ENCODE results near the gene SLC47A2.
"Not testable (repeated sequence)": the region's sequence is repeated elsewhere in the genome, so short reads cannot be mapped to it uniquely, and the experiment has no call there.

Gene SLC47A2

DNA sequence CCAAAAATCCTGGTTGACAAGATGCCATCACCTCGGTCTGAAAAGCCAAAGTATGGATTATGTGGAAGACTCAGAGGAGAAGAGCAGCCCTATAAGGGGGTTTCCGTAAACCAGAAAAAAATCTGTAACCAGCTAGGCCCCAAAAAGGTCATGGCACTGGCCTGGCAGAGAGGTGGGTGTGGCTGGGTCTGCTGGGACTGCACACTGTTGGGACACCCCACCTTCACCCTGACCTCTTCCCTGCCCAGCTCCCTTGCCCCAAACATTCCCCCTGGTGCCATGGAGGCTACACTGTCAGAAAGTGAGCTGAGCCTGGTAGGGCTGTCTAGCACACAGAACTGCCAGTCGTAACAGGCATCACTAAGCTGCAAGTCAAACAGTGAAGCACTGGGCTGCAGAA, 6.5 kb downstream of the SLC47A2 start:
- in situ Hi-C loops (cut with MboI; ENCODE audit: low sequenced_read_pairs), result no loop called here

DNA sequence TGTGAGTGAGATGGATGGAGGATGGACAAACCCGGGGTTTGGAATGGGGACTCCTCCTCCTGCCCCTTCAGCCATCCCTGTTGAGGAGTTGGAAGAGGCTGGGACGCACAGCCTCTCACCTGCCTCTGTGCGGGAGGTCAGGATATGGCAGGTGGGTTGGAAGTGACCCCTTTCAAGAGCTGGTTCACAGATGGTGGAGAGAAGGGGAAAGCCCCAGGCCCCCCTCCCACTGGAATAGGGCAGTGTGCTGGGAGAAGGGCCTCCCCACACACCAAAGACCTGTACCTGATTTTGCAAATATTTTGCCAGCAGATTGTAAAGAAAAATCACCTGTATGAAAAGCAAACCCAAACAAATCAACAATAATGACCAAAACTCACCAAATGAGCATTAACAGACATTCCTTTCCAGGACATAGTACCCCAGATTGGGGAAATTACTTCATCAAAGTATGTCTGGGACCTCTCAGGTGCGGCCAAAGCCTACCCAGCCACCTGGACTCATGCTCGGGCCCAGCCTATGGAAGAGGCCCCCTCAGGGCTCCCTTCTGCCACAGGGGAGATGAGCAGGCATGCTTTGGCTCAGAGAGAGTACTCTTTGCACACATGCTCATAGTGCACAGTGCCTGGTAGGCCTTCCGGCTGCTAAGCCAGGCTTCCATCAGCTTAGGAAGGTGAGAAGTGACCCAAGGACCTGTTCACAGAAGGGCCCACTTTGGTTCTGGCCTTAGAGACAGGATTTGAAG, 7.8 kb downstream of the SLC47A2 start:
- in situ Hi-C loops (cut with MboI; ENCODE audit: low sequenced_read_pairs), result no loop called here

DNA sequence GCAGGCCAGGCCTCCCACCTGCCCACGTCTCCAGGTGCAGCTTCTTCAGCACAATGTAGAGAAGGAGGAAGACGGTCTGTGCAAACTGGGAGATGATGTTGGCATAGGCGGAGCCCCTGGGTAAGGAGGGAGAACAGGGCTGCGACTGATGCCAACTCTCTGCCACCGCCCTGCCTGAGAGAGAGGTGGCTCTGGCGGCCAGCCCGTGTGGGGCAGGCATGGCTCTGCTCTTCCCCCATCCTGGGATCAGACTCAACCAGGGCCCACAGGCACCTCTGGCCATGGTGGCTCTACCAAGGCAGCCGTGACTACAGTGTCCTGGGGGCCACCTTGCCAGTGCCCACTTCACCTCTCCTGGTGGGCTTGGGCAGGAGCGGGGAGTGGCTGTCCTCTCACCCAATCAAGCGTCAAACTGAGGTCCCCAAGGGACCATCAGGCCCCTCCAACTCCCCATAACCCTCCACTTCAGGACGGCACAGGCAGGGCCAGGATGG, 8.6 kb downstream of the SLC47A2 start:
- in situ Hi-C loops (cut with MboI; ENCODE audit: low sequenced_read_pairs), result no loop called here

DNA sequence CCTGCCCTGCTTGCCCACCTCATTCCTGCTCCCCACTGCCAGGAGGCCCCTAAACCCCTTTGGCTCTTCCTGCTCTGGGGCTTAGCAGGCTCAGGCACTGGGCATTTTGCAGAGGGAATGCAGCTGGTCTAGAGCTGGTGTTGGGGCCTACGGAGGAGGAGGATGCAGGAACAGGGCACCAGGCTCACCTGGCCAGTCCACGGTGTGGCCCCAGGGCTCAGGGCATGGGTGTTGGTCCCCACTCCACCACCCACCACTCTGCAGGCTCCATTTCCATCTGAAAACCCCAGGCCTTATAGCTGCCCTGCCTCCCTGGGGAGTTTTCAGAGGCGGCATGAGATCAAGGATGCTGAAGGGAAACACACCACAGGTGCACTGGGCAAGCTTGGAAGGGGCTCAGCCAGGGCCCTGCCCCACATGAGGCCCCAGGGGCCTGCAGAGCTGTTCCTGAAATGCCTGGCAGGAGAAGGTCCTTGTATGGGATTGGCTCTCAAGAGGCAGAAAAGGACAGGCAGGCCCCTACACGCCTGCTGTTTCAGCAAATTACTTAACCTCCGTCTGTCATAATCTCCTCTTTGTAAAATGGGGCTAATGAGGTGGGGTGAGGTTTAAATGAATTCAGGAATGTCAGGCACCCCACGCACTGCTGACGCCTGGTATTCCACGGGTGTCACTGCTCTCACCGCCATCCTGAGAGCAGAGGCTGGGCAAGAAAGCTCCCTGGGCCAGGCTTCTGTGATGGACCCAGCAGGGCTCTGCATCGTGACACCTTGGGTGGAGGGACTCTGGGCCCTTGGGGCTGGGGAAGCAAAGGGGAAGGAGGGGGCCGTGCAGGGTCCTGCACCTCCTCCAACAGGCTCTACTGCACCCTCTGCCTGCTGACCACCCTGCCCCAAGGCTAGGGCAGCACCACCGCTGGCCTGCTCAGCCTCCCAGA, 9.3 kb downstream of the SLC47A2 start:
- in situ Hi-C loops (cut with MboI; ENCODE audit: low sequenced_read_pairs), result no loop called here

DNA sequence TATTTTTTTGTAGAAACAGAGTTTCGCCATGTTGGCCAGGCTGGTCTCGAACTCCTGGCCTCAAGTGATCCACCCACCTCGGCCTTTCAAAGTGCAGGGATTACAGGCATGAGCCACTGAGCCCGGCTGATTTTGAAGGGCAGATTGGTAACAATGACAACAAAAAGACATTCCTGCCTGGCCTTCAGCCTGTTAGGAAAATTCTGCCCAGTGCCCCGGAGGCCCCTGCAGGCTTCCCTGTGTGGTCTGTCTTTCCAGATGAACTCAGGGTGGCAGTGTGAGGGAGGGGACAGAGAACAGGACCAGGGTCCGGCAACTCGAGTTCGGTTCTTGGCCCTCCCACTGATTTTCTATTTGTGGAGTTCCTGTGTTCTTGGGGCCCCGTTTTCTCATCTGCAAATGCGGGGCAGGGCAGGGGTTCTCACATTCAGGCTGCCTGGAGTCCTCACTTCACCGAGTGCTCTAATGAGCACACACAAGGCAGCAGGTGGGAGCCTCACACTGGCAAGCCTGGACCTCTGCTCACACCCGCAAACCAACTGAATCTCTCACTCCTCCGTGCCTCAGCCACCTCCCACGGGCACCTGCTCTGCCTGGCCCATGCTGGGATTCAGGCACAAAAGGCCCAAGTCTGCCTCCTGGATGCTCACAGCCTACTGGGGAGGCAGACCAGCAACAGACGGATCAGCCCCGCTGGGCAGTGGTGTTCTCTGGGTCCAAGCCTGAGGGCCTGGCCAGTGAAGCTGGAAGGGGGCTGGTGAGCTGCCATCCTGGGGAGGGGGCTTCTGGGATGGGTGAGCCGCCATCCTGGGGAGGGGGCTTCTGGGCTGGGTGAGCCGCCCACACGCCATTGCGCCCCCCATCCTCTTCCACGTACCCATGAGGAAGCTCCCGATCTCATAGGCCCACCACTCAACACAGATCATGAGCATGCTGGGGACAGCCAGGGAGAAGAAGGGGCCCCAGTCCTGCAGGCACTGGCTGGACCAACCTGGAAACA, 10.3 kb downstream of the SLC47A2 start:
- in situ Hi-C loops (cut with MboI; ENCODE audit: low sequenced_read_pairs), result no loop called here

DNA sequence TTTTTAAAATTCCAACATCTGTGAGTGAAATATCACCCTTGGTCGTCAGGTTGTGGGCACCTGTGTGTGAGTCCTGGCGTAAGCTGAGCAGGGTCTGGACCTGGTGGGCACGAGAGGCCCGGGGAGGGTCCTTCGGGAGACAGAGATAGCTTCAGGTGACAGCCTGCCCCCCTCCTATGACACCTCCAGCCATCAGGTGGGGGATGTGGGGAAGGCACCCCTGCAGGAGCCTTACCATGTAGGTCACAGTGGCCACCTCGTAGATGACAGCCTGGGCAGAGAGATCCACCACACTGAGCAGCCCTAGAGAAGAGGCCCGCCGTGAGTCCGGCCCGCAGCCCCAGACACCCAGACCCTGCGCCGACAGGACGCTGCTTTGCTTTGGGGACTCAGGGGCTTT, 11.2 kb downstream of the SLC47A2 start:
- in situ Hi-C loops (cut with MboI; ENCODE audit: low sequenced_read_pairs), result no loop called here

DNA sequence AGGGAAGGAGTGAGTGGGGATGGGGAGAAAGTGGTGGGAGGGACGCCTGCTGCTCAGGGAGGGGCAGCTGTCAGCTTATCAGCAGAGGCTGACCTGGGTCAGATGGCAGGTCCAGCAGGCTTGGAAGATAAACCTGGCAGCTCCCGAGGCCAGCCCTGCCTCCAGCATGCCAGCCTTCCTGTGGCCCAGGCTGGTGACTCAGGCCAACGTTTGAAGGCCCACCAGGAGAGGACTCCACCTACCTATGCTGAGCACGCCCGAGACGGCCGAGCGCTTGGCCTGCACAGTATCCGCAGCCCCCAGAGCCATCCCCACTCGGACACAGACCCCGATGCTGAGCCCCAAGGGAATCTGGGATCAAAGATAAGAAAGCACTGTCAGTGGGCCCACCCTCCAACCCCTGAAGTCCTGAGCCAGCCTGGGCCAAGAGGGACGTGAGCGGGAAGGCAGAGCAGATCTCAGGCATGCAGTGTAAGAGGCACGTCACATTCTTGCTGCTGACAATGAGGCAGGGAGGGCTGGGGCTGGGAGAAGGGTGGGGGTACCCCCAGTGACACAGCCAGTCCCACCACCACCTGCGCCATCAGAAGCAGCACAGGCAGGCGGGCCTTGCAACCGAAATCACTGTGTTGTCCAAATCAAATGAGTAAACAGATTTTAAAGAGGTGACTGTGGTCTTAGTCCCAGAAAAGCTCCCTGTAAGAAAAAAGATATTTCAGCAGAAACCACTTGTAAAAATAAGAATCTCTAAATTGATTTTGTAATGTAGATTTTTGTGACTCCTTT, 12.4 kb downstream of the SLC47A2 start:
- in situ Hi-C loops (cut with MboI; ENCODE audit: low sequenced_read_pairs), result no loop called here

DNA sequence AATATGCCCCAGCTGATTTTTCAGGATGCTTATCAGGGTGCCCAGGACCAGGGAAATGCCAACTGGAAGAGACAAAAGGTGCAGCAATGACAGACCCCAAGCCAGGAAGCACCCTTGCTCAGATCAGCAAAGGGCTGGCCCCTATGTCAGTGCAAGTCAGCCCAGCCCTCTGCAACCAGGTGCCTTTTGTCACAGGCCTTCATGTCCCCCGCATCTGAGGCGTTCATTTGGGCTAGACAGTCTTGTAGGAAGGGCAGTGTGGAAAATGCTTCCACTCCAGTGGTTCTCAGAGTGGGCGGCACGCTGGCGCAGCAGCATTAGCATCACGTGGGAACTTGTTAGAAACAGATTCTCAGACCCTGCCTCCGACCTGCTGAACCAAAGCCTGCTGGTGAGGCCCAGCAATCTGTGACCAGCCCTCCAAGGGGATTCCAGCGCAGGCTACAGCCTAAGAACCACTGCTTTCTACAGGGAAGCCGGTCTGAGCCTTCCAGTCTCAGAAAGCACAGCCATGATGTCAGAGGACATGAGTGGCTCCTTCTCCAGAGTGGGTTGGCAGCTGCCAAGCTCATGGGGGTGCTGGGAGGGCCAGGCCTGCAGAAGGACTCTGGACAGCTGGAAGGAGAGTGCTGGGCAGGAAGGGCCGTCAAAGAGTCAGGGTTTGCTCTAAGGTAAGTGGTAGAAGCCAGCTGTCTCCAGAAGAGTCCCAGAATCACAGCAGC, 13.1 kb downstream of the SLC47A2 start:
- in situ Hi-C loops (cut with MboI; ENCODE audit: low sequenced_read_pairs), result no loop called here

DNA sequence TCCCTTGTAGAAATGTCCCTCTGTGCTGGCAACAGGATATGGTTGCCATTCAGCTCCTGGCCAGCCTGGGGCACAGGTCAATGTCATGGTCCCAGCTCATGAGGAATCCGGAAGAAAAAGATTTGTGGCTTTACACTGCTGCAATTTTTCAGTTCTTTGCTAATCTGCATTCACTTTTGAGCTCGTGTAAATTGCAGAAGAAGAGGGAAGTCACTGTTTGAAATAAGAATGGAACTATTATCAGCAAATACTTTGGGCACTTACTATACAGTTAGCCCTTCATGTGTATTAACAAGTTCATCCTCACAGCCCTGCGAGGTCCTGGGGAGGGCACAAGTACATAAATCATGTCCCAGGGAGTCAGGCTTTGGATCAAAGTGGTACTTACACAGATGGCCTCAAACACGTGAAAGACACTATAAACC, 14.2 kb downstream of the SLC47A2 start:
- in situ Hi-C loops (cut with MboI; ENCODE audit: low sequenced_read_pairs), result no loop called here

DNA sequence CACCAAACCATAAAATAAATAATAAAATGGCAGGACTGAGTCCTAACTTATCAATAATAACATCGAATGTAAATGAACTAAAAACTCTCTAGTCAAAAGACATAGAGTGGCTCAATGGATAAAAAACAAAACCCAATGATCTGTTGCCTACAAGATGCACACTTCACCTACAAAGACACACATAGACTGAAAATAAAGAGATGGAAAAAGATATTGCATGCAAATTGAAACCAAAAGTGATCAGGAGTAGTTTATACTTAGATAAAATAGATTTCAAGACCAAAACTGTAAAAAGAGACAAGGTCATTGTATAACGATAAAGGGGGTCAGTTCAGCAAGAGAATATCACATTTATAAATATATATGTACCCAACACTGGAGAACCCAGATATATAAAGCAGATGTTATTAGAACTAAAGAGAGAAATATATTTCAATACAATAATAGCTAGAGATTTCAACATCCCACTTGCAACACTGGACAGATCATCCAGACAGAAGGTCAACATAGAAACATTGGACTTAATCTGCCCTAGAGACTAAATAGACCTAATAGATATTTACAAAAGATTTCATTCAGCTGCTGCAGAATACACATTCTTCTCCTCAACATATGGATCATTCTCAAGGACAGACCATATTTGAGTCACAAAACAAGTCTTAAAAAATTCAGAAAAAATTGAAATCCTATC, 29.8 kb downstream of the SLC47A2 start:
- in situ Hi-C loops (cut with MboI; ENCODE audit: low sequenced_read_pairs), result no loop called here

DNA sequence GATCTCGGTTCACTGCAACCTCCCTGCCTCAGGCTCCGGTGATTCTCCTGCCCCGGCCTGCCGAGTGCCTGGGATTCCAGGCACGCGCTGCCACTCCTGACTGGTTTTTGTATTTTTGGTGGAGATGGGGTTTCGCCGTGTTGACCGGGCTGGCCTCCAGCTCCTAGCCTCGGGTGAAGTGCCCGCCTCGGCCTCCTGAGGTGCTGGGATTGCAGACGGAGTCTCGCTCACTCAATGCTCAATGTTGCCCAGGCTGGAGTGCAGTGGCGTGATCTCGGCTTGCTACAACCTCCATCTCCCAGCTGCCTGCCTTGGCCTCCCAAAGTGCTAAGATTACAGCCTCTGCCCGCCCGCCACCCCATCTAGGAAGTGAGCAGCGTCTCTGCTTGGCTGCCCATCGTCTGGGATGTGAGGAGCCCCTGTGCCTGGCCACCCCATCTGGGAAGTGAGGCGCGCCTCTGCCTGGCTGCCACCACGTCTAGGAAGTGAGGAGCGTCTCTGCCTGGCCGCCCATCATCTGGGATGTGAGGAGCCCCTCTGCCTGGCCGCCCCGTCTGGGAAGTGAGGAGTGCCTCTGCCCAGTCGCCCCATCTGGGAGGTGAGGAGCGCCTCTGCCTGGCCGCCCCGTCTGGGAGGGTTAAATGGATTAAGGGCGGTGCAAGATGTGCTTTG, 31.3 kb downstream of the SLC47A2 start:
- in situ Hi-C loops (cut with MboI; ENCODE audit: low sequenced_read_pairs), result not testable (repeated sequence)

DNA sequence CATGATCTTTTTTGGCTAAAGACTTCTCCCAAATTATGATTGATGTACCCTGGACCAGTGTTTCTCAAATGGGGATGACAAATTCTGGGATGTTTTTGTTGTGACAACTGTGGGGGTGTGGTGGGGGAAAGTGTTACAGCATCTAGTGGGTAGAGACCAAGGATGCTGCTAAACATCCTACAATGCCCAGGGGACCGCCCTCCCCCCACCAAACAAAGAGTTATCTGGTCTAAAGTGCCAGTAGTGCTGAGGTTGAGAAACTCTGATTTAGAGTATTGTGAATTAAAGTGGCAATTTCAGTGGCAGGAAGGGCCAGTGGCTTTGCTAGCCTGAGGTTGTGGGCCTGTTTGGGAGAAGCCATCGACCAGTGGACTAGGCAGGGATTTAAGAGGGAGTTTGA, 33.3 kb downstream of the SLC47A2 start:
- in situ Hi-C loops (cut with MboI; ENCODE audit: low sequenced_read_pairs), result no loop called here

DNA sequence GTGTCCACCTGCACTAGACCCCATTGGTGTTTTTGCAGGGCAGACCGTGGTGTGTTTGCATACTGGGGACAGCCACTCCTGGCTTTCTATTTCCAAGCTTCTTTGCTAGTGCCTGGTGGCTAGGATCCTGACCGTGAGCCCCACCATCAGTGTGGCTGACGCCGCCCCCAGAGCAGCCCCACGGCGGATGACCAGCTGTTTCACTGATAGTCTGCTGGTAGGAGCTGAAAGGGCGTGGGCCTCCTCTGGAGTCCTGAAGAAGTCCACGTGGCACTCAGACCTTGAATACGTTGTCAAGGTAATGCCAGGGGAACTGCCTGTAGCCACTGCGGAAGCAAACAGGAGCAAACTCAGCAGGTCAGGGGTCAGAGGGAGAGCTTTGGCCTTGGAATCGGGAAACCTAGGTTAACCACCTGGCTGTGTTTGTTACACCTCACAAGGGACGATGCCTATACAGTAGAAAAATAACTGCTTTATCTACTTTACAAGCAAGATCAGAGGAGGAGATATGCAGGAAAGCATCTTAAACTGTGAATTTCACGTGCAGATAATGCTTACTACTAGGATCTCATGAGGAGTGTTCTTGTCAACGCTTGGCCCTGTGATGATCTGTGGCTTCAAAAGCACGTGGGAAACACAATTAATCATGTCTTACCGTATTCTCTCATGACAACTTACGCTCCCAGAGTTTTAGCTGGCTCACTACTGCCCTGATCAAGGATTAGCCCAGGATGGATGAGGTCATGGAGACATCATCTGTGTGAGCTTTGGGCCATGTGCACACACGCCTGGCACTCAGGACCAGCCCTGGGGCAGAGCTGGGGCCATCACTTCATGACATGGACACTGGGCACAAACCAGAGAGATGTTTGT, 37.6 kb downstream of the SLC47A2 start:
- in situ Hi-C loops (cut with MboI; ENCODE audit: low sequenced_read_pairs), result no loop called here

DNA sequence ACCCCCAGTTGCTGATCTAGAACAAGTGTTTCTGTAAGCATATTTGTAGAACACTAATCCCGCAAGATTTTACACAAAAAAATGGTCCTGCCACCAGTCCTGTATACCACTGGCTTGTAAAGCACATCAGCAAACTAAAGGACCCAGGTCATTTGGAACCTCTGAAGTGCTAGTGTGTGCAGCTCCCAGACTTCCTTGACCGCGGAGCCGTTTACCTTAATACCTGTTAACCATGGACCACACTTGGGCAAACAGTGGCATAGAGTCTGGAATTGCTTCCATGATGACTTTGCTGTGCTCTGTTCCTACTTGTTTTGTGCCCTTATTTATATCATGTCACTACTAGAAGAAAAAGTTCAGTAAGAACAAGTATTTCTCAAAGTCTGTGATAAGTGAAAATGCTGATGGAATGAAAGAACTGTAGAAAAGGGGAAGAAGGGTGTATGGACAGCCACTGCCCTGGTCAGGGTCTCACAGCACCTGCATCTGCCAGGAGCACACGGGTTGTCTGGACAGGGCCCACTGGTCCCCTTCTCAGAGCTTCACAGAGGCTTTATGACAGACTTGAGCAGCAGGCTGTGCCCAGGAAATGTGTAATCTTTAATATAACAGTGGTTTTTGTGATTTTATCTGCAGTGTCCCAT, 38.5 kb downstream of the SLC47A2 start:
- in situ Hi-C loops (cut with MboI; ENCODE audit: low sequenced_read_pairs), result no loop called here

DNA sequence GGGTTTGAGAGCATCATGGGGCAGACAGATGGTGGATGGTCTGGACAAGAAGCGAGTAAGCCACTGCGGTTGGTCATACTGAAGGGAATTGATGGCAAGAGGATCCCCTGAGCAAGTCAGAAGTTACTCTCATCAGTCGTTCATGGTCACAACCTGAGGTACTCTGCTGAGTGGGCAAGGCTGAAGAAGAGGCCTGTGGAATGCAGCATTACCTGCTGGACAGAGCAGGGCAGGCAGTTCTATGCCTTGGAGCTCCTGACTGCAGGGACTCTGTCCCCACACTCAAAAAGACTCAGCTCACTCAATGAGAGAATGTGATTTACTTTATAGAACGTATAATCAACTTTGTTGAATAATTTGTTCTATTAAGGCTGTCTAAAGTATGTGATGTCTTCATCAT, 39.5 kb downstream of the SLC47A2 start:
- in situ Hi-C loops (cut with MboI; ENCODE audit: low sequenced_read_pairs), result no loop called here

DNA sequence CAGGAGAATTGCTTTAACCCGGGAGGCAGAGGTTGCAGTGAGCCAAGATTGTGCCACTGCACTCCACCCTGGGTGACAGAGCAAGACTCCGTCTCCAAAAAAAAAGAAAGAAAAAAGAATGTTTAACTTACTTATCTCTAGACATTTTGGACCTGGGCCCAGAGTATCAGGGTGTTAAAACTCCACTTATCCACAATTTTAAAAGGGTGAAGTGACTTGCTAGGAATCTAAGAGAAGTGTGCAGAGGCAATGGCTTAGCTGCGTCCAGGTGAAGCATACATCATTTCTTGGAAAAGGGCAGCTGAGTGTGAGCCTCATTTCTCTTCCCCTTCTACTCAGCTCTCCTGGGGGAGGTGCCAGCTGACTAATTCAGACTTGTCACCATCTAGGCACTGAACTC, 42.8 kb downstream of the SLC47A2 start:
- in situ Hi-C loops (cut with MboI; ENCODE audit: low sequenced_read_pairs), result no loop called here
